ENCODE measurements around the gene ZNF783. TPM values are rescaled to one million over a fixed set of nuclear protein-coding genes. Genes with fewer than 3 reads are reported as not detected.

ZNF783 gene
- total and polyA plus RNA-seq, 2 donors (not counting 1 experiment from before 2014, with no cell fraction given), result 38.1 to 43.8 TPM

DNA sequence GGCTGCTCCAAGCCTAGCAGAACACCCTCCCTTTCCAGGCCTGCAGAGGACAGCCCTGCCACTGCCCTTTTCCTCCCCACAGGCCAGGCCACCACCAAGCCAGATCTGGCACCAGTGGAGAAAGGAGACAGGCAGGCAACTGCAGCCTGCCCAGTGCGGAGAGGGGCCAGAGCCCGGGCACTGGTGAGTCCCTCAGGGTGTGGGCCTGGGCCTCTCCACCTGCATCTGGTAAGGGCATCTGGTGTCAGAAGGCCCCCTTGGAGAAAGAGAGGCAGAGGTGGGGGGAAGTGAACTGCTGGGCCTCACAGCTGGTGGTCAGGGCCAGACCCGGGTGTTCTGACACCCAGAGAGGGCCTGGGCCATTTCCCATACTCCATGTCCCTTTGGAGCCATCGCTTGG is 27.9 kb downstream of the ZNF783 start:
- H3K4me1 Mint-ChIP-seq, result peaks cover 22% of the 10 kb centered on the region
- Histone ChIP-seq H3K4me1 (ENCODE audit: control insufficient read depth in 2 of 2, insufficient read depth in 2 of 2, low read length in 2 of 2) (peaks cover 13 to 18% of the 10 kb centered on the region in 2 donors), H3K36me3 (replicated peaks in 1 of 2; ENCODE audit: control extremely low read depth in 1 of 2, control insufficient read depth in 1 of 2, extremely low read depth in 1 of 2, insufficient read depth in 2 of 2, low read length in 1 of 2) (no peaks in the 10 kb centered on the region), H3K4me2 (replicated peaks; ENCODE audit: low read depth, low read length, poor library complexity, severe bottlenecking) (no peak overlapping the region), H3K4me3 (ENCODE audit: control extremely low read depth in 1 of 5, extremely low read depth in 1 of 5, insufficient read depth in 1 of 5, low read depth in 2 of 5, low read length in 4 of 5) (no peak overlapping the region), H3K79me2 (ENCODE audit: control insufficient read depth, insufficient read depth, low read length) (peaks cover 5% of the 10 kb centered on the region), H3K9ac (ENCODE audit: low read length) (no peak overlapping the region), H3K27me3 (replicated peaks in 1 of 4; ENCODE audit: control extremely low read depth in 1 of 4, control insufficient read depth in 3 of 4, insufficient read depth in 4 of 4, low read length in 3 of 4) (no peaks in the 10 kb centered on the region), H3K9me3 (ENCODE audit: control extremely low read depth in 1 of 3, control insufficient read depth in 2 of 3, insufficient read depth in 1 of 3, low read length in 2 of 3) (peaks cover 0 to under 1% (median 0%) of the 10 kb centered on the region in 3 donors), H3K27ac (ENCODE audit: low read length in 2 of 2) (no peak overlapping the region), H4K20me1 (ENCODE audit: control insufficient read depth, insufficient read depth, low read length, poor library complexity, severe bottlenecking) (no peaks in the 10 kb centered on the region), H2AFZ (ENCODE audit: insufficient read depth, low read depth, low read length, poor library complexity, severe bottlenecking) (no peak overlapping the region)
- no peaks in the 10 kb centered on the region for H3K27me3 Mint-ChIP-seq
- CTCF ChIA-PET, result no interaction called here
- H3K27ac Mint-ChIP-seq, result no peak overlapping the region
- ATAC-seq (ENCODE audit: low read depth) (no peak), DNase-seq (no peak)
- TF ChIP-seq, protein P1, sequence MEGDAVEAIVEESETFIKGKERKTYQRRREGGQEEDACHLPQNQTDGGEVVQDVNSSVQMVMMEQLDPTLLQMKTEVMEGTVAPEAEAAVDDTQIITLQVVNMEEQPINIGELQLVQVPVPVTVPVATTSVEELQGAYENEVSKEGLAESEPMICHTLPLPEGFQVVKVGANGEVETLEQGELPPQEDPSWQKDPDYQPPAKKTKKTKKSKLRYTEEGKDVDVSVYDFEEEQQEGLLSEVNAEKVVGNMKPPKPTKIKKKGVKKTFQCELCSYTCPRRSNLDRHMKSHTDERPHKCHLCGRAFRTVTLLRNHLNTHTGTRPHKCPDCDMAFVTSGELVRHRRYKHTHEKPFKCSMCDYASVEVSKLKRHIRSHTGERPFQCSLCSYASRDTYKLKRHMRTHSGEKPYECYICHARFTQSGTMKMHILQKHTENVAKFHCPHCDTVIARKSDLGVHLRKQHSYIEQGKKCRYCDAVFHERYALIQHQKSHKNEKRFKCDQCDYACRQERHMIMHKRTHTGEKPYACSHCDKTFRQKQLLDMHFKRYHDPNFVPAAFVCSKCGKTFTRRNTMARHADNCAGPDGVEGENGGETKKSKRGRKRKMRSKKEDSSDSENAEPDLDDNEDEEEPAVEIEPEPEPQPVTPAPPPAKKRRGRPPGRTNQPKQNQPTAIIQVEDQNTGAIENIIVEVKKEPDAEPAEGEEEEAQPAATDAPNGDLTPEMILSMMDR (IDR thresholded peaks at IDR 0.05), result no peak
- no peak for TF ChIP-seq EZH2 (IDR thresholded peaks at IDR 0.05; ENCODE audit: borderline replicate concordance, insufficient read depth, low read depth, low read length, poor library complexity, severe bottlenecking)
- H3K9me3 Mint-ChIP-seq (ENCODE audit: insufficient read depth), result no peaks in the 10 kb centered on the region
- 96% methylated on average over 3 of the region's 4 CpGs for WGBS (ENCODE audit: insufficient coverage)
- POLR2A ChIA-PET, result no interaction called here
- intact Hi-C loops (cut with micrococcal nuclease), result no loop called here
- no peak overlapping the region for H3K4me3 Mint-ChIP-seq

DNA sequence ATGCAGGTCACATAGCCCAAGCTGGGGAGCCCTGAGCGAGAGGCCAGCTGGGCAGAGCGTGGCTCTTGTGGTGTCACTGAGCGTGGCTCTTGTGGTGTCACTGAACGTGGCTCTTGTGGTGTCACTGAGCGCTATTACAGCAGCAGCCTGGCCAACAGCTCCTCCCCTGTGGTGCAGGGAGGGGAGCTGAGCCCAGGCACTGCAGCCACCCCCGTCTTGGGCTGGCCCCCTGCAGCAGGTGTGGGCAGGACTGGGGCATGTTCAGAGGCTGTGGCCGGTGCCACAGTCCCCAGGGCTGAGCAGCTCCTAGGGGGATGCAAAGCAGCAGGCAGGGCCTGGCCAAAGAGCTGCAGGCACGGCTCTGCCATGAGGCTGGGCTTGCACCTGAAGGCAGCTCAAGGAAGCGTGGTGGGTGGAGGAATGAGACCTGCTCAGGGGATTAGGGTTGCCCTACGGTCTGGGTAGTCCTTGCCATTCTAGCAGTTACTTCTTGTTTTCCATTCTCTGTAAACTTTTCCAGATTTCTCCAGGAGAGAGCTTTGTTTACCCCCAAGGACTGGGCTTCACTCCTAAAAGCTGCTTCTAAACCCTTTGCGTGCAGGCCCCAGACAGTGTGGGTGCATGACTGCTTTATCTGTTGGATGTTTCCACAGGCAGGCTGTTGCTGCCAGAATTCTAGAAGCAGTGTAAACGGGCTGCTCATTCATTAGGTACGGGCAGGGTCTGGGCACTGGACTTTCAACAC is 29.2 kb downstream of the ZNF783 start:
- H3K27ac ChIP-seq (ENCODE audit: low read length in 2 of 2), result no peak overlapping the region
- Mint-ChIP-seq H3K4me3 (no peak overlapping the region), H3K27ac (no peak overlapping the region), H3K4me1 (peaks cover 11% of the 10 kb centered on the region), H3K9me3 (ENCODE audit: insufficient read depth) (no peaks in the 10 kb centered on the region), H3K27me3 (no peaks in the 10 kb centered on the region)
- no peaks in the 10 kb centered on the region for H4K20me1 ChIP-seq (ENCODE audit: control insufficient read depth, insufficient read depth, low read length, poor library complexity, severe bottlenecking)
- H3K4me2 ChIP-seq (replicated peaks; ENCODE audit: low read depth, low read length, poor library complexity, severe bottlenecking), result no peak overlapping the region
- no peak overlapping the region for H3K9ac ChIP-seq (ENCODE audit: low read length)
- peaks cover 6 to 8% of the 10 kb centered on the region in 2 donors for H3K4me1 ChIP-seq (ENCODE audit: control insufficient read depth in 2 of 2, insufficient read depth in 2 of 2, low read length in 2 of 2)
- no peaks in the 10 kb centered on the region for H3K27me3 ChIP-seq (replicated peaks in 1 of 4; ENCODE audit: control extremely low read depth in 1 of 4, control insufficient read depth in 3 of 4, insufficient read depth in 4 of 4, low read length in 3 of 4)
- 63% methylated on average over 13 of the region's 13 CpGs for WGBS (ENCODE audit: insufficient coverage)
- DNase-seq (no peak), ATAC-seq (ENCODE audit: low read depth) (no peak)
- H3K79me2 ChIP-seq (ENCODE audit: control insufficient read depth, insufficient read depth, low read length), result peaks cover 5% of the 10 kb centered on the region
- no peak overlapping the region for H2AFZ ChIP-seq (ENCODE audit: insufficient read depth, low read depth, low read length, poor library complexity, severe bottlenecking)
- TF ChIP-seq EZH2 (IDR thresholded peaks at IDR 0.05; ENCODE audit: borderline replicate concordance, insufficient read depth, low read depth, low read length, poor library complexity, severe bottlenecking), result no peak
- TF ChIP-seq, protein P1 (IDR thresholded peaks at IDR 0.05), result no peak
- H3K4me3 ChIP-seq (ENCODE audit: control extremely low read depth in 1 of 5, extremely low read depth in 1 of 5, insufficient read depth in 1 of 5, low read depth in 2 of 5, low read length in 4 of 5), result no peak overlapping the region
- intact Hi-C loops (cut with micrococcal nuclease), result no loop called here
- H3K36me3 ChIP-seq (replicated peaks in 1 of 2; ENCODE audit: control extremely low read depth in 1 of 2, control insufficient read depth in 1 of 2, extremely low read depth in 1 of 2, insufficient read depth in 2 of 2, low read length in 1 of 2), result no peaks in the 10 kb centered on the region
- CTCF ChIA-PET, result interaction anchor here (1.3 to 1.6 kb wide), 2 partner anchors 29 to 131 kb away, joined by 3 read pairs; partner anchors contain the start of gene ZNF783
- POLR2A ChIA-PET, result interaction anchor here (0.5 kb wide), 1 partner anchor 199 kb away, joined by 9 read pairs; no protein-coding TSS in a partner anchor
- H3K9me3 ChIP-seq (ENCODE audit: control extremely low read depth in 1 of 3, control insufficient read depth in 2 of 3, insufficient read depth in 1 of 3, low read length in 2 of 3), result no peaks in the 10 kb centered on the region

All from B cell (primary cell).